ENCODE data around the gene KLHL4.

DNA sequence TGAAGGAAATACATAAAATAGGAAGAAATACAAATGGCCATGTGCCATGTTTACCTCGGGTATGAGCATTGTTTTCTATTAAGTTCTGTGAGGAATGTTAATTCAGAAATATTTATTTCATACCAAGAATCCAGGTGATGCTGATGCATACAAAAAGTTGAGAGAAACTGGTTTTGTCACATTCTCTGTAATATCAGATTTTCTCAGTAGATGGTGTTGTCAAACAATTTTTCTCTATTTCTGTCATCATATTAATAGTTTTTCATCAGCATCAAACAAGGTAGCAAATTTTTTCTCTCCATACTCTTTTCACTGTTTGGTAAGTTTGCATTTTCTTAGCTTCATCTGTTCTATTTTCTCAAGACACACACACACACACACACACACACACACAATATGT lies 179.8 kb downstream of the KLHL4 start:
- no peak for TF ChIP-seq FOS (IDR thresholded peaks at IDR 0.05; ENCODE audit: extremely low read depth, insufficient read length)
- no peak for TF ChIP-seq ZNF324 (CRISPR knock-in tag; IDR thresholded peaks at IDR 0.05)
- TF ChIP-seq, protein P1, sequence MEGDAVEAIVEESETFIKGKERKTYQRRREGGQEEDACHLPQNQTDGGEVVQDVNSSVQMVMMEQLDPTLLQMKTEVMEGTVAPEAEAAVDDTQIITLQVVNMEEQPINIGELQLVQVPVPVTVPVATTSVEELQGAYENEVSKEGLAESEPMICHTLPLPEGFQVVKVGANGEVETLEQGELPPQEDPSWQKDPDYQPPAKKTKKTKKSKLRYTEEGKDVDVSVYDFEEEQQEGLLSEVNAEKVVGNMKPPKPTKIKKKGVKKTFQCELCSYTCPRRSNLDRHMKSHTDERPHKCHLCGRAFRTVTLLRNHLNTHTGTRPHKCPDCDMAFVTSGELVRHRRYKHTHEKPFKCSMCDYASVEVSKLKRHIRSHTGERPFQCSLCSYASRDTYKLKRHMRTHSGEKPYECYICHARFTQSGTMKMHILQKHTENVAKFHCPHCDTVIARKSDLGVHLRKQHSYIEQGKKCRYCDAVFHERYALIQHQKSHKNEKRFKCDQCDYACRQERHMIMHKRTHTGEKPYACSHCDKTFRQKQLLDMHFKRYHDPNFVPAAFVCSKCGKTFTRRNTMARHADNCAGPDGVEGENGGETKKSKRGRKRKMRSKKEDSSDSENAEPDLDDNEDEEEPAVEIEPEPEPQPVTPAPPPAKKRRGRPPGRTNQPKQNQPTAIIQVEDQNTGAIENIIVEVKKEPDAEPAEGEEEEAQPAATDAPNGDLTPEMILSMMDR (IDR thresholded peaks at IDR 0.05 in 2 of 3, conservative IDR thresholded peaks at IDR 0.05 in 1 of 3; ENCODE audit: insufficient read depth in 2 of 3, low read depth in 1 of 3, low read length in 3 of 3) = no peak
- TF ChIP-seq MAFK (IDR thresholded peaks at IDR 0.05; ENCODE audit: low read length) = no peak
- TF ChIP-seq, protein P2, sequence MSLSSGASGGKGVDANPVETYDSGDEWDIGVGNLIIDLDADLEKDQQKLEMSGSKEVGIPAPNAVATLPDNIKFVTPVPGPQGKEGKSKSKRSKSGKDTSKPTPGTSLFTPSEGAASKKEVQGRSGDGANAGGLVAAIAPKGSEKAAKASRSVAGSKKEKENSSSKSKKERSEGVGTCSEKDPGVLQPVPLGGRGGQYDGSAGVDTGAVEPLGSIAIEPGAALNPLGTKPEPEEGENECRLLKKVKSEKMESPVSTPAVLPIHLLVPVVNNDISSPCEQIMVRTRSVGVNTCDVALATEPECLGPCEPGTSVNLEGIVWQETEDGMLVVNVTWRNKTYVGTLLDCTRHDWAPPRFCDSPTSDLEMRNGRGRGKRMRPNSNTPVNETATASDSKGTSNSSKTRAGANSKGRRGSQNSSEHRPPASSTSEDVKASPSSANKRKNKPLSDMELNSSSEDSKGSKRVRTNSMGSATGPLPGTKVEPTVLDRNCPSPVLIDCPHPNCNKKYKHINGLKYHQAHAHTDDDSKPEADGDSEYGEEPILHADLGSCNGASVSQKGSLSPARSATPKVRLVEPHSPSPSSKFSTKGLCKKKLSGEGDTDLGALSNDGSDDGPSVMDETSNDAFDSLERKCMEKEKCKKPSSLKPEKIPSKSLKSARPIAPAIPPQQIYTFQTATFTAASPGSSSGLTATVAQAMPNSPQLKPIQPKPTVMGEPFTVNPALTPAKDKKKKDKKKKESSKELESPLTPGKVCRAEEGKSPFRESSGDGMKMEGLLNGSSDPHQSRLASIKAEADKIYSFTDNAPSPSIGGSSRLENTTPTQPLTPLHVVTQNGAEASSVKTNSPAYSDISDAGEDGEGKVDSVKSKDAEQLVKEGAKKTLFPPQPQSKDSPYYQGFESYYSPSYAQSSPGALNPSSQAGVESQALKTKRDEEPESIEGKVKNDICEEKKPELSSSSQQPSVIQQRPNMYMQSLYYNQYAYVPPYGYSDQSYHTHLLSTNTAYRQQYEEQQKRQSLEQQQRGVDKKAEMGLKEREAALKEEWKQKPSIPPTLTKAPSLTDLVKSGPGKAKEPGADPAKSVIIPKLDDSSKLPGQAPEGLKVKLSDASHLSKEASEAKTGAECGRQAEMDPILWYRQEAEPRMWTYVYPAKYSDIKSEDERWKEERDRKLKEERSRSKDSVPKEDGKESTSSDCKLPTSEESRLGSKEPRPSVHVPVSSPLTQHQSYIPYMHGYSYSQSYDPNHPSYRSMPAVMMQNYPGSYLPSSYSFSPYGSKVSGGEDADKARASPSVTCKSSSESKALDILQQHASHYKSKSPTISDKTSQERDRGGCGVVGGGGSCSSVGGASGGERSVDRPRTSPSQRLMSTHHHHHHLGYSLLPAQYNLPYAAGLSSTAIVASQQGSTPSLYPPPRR (CRISPR knock-in tag; IDR thresholded peaks at IDR 0.05; ENCODE audit: borderline replicate concordance) = no peak

Data from K562 (cell line).